HG02588 (cell line): ENCODE results near the gene SNRNP70.
"Not testable (repeated sequence)": the region's sequence is repeated elsewhere in the genome, so short reads cannot be mapped to it uniquely, and the experiment has no call there.

Experiments used
- ATAC-seq: cut with Tn5 transposase; IDR thresholded peaks from one replicate; pipeline ENCODE4 v1.9.1; 2021; ENCODE audit warnings: mild to moderate bottlenecking, moderate library complexity; ENCODE audit not compliant: unreplicated experiment

Gene SNRNP70

GRCh38 chr19:49064029-49064629 is 21.1 kb upstream of the SNRNP70 start:
- ATAC-seq = no peak

GRCh38 chr19:49064768-49065611 is 20.3 kb upstream of the SNRNP70 start, which contains the start of gene NTF4:
Gene NTF4, minus strand, starts transcription at chr19:49064818. Its CDS starts 2,821 bp downstream, at chr19:49061997.
- ATAC-seq = no peak

- ATAC-seq = no peak
Observed at GRCh38 chr19:49065905-49066512, 19.2 kb upstream of the SNRNP70 start.

- no peak for ATAC-seq
Observed at GRCh38 chr19:49067554-49067953, 17.7 kb upstream of the SNRNP70 start.

- no peak for ATAC-seq
Observed at GRCh38 chr19:49069026-49069425, 16.2 kb upstream of the SNRNP70 start.

- ATAC-seq = no peak
Observed at GRCh38 chr19:49070416-49070815, 14.8 kb upstream of the SNRNP70 start.

- no peak for ATAC-seq
Observed at GRCh38 chr19:49071860-49072547, 13.2 kb upstream of the SNRNP70 start.

- ATAC-seq = no peak
Observed at GRCh38 chr19:49073514-49074378, 11.5 kb upstream of the SNRNP70 start.

GRCh38 chr19:49074869-49075268 is 10.4 kb upstream of the SNRNP70 start:
- ATAC-seq = not testable (repeated sequence)

GRCh38 chr19:49080392-49080791 is 4.9 kb upstream of the SNRNP70 start:
- no peak for ATAC-seq

- ATAC-seq = no peak
Observed at GRCh38 chr19:49081273-49081672, 4.0 kb upstream of the SNRNP70 start.

GRCh38 chr19:49084206-49085019 is 838 bp upstream of the SNRNP70 start:
- no peak for ATAC-seq

GRCh38 chr19:49085868-49086232 is 599 bp downstream of the SNRNP70 start:
- ATAC-seq = no peak

- no peak for ATAC-seq
Observed at GRCh38 chr19:49086296-49086695, 1.0 kb downstream of the SNRNP70 start.

GRCh38 chr19:49091391-49092038 is 6.3 kb downstream of the SNRNP70 start:
- no peak for ATAC-seq

- ATAC-seq = no peak
Observed at GRCh38 chr19:49092686-49093085, 7.4 kb downstream of the SNRNP70 start.

- no peak for ATAC-seq
Observed at GRCh38 chr19:49094505-49095482, 9.5 kb downstream of the SNRNP70 start.
